GM21619 (cell line): ENCODE data around the gene GEN1.

Source experiments
- ATAC-seq: cut with Tn5 transposase; IDR thresholded peaks from one replicate; pipeline ENCODE4 v1.9.1; 2021; ENCODE audit not compliant: unreplicated experiment

Gene GEN1

DNA sequence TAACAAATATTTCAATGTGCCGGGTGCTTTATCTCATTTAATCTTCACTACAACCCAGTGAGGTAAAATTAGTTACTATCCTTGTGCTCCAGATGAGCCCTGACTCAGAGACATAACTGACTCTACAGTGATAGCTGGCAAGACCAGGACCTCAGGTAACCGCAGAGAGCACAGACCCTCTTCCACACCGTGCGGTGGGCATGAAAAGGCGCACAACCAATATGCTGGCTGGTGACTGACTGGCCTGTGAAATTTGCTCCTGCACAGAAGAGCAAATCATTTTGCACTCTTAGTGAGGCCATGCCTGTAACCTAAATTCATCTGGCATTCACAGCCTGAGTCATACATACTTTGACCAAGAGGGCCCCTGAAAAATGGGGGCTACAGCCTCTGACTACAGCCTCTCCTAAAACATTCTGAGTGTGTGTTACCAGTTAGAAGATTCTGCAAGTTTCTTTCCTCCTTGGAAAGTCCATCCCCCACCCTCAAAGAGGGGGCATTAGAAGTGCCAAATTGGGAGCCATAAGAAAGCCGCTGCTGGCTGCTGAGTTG is 39.9 kb downstream of the GEN1 start:
- ATAC-seq = no peak

DNA sequence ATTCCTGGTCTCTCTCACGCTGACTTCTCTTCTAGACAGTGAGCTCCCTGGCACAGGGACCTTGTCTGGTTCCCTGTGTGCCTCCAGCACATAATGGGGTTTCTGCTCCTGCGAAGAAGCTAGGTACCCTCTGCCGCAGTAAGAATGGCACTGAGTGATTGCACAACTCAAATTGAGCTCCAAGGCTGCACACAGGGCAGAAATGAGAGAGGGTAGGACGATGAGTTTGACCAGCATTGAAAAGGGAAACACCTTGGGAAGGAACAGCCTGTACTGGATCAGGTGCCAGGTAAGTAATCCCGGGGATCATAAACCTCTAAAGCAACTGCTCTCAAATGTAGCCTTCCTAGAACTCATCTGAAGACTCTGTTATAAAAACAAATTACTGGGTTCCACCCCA is 41.4 kb downstream of the GEN1 start:
- no peak for ATAC-seq

DNA sequence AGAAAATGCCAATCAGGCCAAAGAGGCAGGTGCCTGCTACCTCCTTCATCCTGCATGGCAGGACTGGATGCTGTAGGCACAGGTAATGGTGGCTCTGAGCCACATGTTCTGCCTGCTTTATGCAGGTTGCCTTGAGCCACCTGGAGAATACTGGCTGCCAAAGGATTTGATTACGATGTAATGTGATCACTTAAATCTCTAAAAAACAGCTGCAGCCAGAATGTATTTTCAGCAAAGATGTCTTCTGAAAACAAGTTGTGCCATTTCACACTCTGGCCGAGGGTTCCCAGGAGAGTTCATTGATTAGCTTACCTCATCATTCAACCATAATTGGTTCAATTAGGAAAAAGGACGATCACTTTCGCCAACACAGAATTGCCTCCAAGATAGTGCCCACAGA is 44.4 kb downstream of the GEN1 start:
- ATAC-seq = no peak

DNA sequence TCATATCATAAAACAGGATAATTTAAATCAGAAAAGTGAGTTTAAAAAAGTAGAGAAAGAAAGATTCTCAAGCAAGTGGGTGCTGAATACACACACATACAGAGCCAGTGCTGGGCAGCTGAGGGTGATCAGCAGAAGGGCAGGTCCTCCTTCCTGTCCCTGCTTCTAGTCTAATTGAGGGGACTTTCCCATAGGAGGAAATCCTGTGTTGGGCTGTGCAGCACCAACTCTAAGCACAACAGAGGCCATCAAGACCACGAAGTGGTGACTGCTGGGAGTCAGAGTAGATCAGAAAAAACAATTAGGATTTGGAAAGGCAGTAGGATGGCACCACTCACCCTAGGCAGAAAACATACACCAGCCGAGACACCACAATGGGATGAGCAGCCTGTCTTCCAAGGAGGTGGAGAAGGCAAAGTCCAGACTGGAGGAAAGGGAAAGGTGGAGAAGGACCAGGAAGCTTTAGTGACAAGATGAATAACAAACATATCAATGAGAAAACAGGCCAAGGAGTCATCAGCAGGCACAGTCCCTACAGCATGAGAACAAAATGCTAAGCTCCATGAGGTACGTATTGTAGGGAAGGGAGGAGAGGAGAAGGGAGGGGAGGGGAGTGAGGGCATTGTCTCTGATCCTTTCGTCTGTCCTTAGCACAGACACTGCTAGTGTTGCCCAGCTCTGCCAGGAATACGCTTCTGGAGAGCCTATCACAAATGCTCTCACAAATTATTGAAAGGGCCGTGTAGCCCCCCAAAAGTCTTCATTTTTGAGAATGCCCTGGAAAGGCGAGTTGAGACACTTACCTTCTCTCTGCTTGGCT is 45.6 kb downstream of the GEN1 start:
- ATAC-seq = no peak

DNA sequence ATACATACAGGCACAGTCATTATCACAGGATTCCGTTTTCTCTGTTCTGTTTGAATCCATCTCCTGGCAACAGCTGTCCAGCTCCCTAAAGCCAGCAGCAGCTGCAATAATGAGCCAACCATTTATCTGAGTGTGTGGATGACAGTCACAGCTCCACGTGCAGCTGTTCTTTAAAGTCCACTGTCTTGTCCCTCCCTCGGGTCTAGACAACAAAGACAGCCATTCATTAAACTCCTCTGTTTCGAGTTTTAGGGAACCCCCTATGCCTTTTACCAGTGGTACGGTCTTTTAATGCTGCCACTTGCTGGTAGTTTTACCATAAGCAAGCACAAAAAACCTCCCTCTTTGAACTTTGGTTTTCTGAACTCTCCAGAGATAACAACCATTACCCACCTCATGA is 46.3 kb downstream of the GEN1 start:
- ATAC-seq = no peak

DNA sequence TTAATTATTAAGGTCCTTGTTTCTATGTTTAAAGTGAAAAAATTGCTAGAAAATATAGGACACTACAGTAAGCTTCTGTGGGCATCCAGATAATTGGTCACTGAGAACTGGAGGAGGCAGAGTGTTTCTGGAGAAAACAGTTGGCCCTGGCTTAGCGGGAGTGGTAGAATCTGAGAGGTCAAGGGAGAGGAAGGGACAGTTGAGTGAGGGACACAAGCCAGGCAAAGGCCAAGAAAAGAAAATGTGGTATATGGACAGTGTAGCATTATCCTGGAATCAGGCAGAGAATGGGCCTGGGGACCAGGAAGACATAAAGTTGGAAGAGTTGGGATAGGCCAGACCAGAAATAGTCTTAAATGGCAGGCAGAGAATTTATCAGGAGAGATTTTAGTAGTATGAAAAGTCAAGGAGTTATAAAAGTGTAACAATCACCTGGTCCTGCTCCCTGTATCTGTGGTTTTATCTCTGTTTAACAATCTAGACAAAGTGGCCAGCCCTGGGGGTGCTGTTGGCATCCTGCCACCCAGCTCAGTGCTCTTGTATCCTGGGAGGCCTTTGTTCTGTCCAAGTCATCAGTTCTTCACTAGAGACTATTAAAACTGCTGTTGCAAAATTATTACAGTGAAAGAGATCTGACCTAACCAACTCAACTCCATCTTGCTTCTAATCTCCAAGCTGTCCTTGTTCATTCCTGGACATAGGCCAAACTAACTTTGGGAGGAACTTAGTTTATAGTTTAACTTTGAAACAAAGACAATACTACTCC is 46.9 kb downstream of the GEN1 start:
- ATAC-seq = no peak

DNA sequence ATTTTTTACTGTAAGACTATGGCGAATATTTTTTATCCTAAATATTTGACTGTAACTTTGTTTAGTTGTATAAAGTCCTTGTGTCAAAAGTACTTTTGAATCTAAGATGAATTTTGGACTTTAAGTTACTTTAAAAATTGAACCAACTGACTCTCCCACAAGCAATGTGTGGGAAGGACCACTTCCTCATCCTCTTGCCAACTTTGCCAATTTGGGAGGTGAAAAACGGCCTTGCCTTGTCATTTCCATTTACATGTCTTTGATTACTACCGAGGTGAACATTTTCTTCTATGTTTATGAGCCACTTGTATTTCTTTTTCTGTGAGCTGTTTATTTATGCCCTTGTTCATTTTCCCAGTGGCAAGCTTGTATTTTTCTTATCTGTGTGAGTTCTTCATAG is 49.6 kb downstream of the GEN1 start:
- ATAC-seq = no peak

DNA sequence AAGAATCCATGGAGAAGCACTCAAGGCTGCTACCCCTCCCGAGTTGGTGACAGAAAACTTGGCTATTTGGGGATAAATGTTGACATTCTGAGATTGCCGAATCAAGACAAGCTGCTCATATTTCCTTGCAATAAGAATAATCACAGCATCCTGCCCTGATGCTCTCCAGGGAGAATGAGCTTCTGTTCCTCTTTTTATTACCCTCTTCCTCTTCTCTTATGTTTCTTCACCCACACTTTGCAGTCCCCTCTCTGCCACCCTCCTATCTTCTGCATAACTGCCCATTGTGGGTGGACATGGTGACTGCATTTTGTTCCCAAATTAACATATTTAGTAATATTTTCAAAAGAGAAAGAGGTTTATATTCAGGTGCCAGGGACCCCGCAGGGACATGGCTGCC is 50.4 kb downstream of the GEN1 start:
- peak; percentile 75 for ATAC-seq

DNA sequence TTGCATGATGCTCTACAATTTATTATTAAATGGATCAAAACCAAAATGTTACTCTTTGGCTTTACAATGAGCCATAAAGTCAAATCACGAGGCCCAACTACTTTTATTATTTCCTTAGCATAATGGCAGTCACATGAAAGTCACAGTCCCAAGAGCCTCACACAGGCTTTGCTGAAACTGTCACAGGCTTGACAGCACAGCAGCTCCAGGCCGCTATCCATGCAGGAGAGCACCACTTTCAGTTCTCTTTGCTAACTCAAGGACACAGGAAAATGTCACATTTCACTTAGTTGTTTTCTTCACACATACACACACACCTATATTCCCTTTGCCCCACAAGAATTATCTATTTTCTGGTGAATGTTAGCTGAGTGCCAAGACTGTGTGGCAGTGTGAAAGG is 51.2 kb downstream of the GEN1 start:
- ATAC-seq = no peak

DNA sequence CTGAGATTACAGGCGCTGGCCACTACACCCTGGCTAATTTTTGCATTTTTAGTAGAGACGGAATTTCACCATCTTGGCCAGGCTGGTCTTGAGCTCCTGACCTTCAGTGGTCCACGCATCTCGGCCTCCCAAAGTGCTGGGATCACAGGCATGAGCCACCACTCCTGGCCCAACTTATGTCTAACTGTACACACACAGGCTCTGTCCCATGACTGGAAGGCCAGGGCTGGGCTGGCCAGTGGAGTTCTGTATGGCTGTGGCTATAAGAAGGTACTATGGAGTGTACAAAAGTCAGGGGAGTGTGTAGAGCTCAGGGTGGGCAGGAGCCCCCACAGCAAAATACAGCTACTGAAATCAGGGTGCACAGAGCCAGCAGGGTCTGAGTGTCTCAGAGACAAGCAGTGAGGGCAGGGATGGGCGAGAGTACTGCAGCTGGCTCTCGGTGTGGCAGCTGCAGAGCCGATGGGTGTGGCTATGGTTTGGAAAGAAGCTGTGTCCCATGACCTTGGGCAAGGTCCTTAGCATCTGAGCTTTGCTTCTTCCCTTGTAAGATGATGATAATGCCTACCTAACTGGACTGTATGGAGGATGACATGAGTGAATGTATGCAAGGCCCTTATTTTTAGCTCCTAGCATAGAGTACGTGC is 51.9 kb downstream of the GEN1 start:
- ATAC-seq = no peak

DNA sequence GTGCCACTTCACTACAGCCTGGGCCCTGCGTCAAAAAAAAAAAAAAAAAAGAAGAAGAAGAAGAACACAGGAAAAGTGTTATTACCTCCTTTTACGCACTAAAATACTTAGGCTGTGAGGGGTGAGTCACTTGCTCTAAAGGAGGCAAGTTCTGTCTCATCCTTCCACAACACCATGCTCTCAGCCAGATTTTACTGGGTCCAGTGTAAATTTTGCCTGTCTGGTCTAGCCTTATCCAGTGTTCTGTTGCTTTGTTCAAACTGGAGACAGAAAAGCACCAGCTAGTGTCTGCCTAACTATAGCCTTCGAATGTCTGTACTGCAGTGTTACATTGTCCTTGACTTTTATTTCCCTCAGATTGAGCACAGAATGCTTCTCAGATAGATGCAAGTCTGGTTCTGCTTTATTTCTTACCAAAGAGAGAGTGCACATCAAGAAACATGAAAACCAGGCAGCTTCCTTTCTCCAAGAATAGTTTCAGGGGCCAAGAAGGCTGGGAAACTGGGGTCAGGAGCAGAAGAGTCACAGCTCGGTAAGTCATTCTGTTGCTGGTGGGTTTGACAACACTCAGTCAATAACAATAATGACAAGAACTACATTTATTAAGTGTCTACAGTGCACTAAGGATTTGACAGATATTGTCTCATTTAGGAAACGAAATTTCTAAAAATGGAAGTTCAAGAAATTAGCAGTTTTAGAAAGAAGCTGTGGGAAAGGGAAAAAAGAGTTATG is 59.2 kb downstream of the GEN1 start:
- ATAC-seq = peak; percentile 44

DNA sequence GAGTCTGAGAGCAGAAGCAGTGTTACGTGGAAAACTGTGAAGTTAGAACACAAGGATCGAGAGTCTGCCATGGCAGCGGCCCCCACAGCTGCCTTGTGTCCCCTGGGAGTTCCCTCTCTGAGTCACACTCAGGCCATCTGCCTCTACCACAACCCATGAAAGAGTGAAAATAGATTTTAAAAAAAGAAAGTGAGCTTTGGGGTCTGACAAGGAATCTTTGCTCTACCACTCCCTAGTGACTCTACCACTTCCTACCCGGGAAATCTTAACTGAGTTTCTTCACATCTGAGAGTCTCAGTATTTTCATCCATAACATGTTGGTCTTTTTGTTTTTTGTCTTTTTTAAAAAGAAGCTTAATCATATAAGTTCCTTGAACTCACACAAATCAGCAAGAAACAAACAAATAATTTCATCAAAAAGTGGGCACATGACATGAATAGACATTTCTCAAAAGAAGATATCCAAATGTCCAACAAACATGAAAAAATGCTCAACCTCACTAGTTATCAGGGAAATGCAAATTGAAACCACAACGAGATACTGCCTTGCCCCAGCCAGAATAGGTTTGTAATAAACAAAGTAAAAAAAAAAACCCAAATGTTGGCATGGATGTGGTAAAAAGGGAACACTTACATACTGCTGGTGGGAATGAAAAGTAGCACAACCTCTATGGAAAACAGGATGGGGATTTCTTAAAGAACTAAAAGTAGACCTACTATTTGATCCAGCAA is 60.0 kb downstream of the GEN1 start:
- ATAC-seq = peak; percentile 88

DNA sequence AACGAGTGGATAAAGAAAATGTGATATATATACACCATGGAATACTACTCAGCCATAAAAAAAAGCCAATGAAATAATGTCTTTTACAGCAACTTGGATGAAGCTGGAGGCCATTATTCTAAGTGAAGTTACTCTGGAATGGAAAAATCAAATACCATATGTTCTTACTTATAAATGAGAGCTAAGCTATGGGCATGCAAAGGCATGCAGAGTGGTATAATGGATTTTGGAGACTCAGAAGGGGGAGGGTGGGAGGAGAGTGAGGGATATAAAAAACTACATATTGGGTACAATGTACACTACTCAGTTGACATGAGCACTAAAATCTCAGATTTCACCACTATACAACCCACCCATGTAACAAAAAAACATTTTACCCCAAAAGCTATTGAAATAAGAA is 60.7 kb downstream of the GEN1 start:
- no peak for ATAC-seq

DNA sequence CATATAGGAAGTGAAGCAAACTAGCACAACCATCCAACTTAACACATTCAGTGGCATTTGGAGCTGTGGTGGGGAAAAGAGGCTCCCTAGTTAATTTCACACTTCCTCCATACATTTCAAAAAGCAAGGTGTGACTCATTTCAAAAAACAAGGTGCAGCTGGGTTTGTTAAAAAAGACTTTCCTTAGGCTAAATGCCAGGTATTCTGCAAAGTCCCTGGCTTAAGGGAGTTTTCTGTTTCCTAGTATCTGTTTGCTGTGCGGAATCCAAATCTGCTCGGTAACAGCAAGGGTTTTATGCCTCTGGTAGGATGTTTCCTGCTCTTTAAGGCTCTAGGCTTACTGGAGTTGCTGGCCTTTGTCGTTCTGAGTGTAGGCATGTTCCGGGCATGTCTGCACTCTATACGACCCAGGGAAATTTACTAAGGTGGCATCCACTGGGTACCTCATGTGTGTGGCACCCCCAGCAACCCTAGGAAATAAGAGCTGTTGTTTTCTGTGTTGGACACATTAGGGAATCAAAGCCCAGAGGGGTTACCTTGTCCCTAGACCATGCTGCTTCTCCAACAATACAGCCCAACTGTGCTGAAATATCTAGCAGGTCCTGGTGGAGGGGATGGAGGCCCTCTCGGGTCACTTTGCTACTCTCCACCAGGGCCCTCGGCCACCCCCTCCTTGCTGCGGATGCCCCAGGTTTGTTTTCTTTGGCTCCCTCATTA is 61.7 kb downstream of the GEN1 start:
- ATAC-seq = peak; percentile 26

DNA sequence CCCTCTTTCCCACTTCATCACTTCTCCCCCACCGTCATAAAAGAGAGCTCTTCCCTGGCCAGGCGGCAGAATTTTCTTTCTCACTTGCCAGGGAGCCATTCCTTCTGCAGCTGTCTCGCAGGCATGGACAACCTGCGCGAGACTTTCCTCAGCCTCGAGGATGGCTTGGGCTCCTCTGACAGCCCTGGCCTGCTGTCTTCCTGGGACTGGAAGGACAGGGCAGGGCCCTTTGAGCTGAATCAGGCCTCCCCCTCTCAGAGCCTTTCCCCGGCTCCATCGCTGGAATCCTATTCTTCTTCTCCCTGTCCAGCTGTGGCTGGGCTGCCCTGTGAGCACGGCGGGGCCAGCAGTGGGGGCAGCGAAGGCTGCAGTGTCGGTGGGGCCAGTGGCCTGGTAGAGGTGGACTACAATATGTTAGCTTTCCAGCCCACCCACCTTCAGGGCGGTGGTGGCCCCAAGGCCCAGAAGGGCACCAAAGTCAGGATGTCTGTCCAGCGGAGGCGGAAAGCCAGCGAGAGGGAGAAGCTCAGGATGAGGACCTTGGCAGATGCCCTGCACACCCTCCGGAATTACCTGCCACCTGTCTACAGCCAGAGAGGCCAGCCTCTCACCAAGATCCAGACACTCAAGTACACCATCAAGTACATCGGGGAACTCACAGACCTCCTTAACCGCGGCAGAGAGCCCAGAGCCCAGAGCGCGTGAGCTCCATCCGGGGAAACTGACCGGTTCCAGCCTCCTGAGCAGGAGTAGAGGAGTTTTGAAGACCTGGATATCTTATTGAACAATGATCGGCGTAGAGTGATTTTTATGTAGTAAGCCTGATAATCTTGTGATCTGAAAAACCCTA is 62.7 kb downstream of the GEN1 start, which contains the start of gene MSGN1:
TSS of gene MSGN1 (plus strand) at position 65 of the 850 bp plus-strand sequence. CDS start at position 124, 59 bp downstream.
- no peak for ATAC-seq

DNA sequence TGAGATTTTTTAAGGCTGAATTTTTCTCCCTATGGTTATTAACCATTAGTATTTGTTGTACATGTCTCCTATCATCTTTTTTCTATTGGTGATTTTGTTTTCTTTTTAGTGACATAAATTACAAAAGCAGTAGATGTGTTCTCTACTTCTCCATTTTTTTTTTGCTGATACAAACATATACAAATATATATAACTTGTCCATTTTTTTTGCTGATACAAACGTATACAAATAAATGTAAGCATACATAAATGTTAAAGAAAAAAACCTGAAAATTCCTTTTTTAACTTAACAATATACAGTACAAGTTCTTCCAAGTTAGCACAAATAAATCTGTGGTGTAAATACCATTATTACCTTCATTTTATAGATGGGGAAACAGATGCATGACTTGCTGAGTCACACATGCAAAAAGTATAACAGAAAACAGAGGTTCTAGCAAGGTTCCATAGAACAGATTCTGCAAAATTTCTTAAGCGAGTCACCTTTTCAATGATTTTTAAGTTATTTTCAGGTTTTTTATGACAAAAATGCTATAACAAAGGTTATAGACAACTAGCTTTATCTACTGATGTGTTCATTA is 64.4 kb downstream of the GEN1 start:
- ATAC-seq = no peak

DNA sequence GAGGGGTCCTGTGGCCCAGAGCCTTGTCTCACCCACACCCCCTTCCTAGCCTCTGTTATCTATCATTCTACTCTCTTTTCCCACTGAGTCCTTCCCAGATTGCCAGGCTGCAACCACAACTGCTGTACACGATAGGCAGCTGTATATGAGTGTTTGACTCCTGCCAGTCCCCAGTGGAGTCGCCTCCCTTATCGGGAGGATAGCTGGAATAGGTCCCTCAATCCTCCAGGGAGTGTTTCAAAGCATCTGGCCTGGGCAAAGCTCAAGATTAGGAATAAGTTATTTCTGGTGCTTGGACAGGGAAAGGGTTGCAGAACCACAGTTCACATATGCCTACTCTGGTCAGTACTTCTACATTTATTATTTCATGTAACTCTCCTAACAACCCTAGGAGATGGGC is 67.1 kb downstream of the GEN1 start:
- ATAC-seq = no peak
